ENCODE results near the gene CETN1.

DNA sequence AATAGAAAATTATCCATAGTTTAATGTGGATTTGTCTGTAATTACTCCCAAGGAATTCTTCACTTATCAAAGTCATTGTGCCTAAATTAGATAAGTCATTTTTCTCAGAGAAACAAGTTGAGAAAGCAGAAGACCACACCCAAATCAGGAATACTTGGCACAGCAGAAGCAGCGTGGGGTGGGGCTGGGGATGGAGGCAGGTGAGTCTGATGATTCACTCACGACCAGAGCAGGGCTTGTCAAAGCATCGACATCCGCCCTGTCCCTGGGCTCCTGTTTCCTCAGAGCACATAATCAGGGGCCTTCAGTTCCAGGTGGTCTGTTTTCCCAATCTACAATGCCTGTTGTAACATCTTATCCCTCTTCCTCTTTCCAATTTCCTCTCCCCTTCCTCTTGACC lies 48.2 kb upstream of the CETN1 start:
- TF ChIP-seq, protein P1, sequence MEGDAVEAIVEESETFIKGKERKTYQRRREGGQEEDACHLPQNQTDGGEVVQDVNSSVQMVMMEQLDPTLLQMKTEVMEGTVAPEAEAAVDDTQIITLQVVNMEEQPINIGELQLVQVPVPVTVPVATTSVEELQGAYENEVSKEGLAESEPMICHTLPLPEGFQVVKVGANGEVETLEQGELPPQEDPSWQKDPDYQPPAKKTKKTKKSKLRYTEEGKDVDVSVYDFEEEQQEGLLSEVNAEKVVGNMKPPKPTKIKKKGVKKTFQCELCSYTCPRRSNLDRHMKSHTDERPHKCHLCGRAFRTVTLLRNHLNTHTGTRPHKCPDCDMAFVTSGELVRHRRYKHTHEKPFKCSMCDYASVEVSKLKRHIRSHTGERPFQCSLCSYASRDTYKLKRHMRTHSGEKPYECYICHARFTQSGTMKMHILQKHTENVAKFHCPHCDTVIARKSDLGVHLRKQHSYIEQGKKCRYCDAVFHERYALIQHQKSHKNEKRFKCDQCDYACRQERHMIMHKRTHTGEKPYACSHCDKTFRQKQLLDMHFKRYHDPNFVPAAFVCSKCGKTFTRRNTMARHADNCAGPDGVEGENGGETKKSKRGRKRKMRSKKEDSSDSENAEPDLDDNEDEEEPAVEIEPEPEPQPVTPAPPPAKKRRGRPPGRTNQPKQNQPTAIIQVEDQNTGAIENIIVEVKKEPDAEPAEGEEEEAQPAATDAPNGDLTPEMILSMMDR (IDR thresholded peaks at IDR 0.05): no peak
- TF ChIP-seq POLR2A (IDR thresholded peaks at IDR 0.05): no peak

All from breast epithelium (tissue), 3 donors.